ENCODE measurements around the gene DAB2.

Gene DAB2

DNA sequence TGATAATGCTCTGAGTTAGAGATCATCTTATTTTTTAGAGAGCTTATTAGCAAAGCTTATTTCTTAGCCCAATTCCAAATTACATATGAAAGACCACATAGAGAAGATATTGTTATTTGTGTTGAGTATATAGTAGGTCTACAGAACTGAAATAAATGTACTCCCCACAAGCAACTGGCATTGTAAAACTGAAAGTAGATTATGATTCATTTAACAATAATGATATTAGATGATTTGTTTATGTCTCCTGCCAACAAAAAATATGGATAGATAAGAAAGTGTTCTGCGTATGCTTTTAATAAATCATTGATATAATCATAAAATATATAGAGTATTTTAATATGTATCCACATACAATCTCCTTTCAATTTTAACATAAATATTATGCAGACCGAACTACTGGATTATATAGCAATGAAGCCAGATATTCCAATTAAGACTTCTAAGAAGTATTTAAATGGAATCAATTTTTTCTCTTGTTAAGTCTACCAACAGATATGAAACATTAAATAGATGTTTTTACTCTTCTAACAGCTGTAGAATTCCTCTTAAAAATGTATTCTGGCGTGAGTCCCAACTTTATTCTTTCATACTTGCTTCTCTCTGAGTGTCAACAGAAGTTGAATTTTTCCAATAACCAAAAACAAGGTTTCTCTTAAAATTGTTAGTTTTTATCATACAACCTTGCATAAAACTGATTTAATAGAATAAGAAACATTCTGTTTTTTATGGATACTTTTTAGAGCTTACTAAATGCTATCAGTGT lies 15.6 kb upstream of the DAB2 start:
- TF ChIP-seq, protein P1, sequence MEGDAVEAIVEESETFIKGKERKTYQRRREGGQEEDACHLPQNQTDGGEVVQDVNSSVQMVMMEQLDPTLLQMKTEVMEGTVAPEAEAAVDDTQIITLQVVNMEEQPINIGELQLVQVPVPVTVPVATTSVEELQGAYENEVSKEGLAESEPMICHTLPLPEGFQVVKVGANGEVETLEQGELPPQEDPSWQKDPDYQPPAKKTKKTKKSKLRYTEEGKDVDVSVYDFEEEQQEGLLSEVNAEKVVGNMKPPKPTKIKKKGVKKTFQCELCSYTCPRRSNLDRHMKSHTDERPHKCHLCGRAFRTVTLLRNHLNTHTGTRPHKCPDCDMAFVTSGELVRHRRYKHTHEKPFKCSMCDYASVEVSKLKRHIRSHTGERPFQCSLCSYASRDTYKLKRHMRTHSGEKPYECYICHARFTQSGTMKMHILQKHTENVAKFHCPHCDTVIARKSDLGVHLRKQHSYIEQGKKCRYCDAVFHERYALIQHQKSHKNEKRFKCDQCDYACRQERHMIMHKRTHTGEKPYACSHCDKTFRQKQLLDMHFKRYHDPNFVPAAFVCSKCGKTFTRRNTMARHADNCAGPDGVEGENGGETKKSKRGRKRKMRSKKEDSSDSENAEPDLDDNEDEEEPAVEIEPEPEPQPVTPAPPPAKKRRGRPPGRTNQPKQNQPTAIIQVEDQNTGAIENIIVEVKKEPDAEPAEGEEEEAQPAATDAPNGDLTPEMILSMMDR (IDR thresholded peaks at IDR 0.05) = no peak
- no peaks in the 10 kb centered on the region for H3K79me2 ChIP-seq
- H3K4me3 ChIP-seq (ENCODE audit: low read depth, low read length) = no peak overlapping the region
- H3K27me3 ChIP-seq (ENCODE audit: control insufficient read depth, insufficient read depth, low read length) = no peaks in the 10 kb centered on the region
- H3K27ac ChIP-seq = no peak overlapping the region
- H2AFZ ChIP-seq = no peak overlapping the region
- H3K9me3 ChIP-seq (ENCODE audit: control insufficient read depth, low read length) = no peaks in the 10 kb centered on the region
- H3K4me2 ChIP-seq (ENCODE audit: low read length) = no peak overlapping the region
- H3K9ac ChIP-seq = no peak overlapping the region
- H3K36me3 ChIP-seq (ENCODE audit: control insufficient read depth, insufficient read depth, low read length) = no peaks in the 10 kb centered on the region
- no peaks in the 10 kb centered on the region for H3K4me1 ChIP-seq

DNA sequence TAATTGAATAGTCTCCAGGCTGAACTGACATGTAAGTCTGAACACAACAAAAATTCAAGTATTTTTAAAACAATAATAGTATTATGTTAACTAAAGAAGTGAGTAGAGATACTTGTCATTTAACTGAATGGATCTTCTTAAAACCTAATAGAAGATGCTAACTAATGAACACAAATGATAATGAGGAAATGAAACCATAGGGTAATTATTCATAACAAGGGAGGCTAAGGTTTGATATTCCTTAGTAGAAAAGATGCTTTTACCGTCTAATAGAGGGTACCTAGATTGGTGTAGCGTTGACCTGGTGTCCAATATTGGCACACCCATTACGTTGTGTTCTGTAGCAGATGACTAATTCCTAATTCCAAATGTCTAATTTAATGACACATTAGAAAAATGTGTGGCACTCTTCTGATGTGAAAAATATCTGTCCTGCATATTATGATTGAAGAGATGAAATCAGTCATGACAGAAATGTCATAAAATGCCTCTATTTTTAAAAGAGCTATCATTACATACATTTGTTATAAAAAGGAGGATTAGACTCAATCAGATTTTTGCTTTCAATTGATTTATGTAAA lies 14.9 kb upstream of the DAB2 start:
- no peaks in the 10 kb centered on the region for H3K36me3 ChIP-seq (ENCODE audit: control insufficient read depth, insufficient read depth, low read length)
- TF ChIP-seq, protein P1 (IDR thresholded peaks at IDR 0.05) = no peak
- H3K9ac ChIP-seq = no peak overlapping the region
- no peak overlapping the region for H2AFZ ChIP-seq
- H3K9me3 ChIP-seq (ENCODE audit: control insufficient read depth, low read length) = no peaks in the 10 kb centered on the region
- H3K27ac ChIP-seq = no peak overlapping the region
- no peaks in the 10 kb centered on the region for H3K27me3 ChIP-seq (ENCODE audit: control insufficient read depth, insufficient read depth, low read length)
- no peak overlapping the region for H3K4me3 ChIP-seq (ENCODE audit: low read depth, low read length)
- H3K79me2 ChIP-seq = no peaks in the 10 kb centered on the region
- no peaks in the 10 kb centered on the region for H3K4me1 ChIP-seq
- no peak overlapping the region for H3K4me2 ChIP-seq (ENCODE audit: low read length)

DNA sequence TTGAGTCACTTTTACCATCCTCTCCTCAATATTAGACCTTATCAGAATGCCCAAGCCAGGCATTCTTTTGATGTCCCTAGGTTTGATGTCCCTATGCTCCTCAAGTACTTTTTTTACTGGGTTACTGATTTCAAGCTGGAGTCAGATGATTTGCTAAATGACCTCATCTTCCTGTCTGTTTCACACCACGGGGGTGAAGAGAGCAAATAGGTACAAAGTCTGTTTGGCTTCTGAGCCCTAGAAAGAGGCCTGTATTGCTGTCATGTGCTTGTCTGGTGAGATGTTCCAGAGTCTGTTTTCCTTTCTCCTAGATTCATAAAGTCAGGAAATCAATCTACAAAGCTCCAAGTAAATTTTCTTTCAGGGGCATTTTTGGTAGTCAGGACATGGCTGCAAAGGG lies 12.7 kb upstream of the DAB2 start:
- H3K27me3 ChIP-seq (ENCODE audit: control insufficient read depth, insufficient read depth, low read length) = no peaks in the 10 kb centered on the region
- no peak overlapping the region for H3K9ac ChIP-seq
- H3K4me2 ChIP-seq (ENCODE audit: low read length) = no peak overlapping the region
- no peak overlapping the region for H2AFZ ChIP-seq
- H3K27ac ChIP-seq = no peak overlapping the region
- H3K9me3 ChIP-seq (ENCODE audit: control insufficient read depth, low read length) = no peaks in the 10 kb centered on the region
- H3K4me3 ChIP-seq (ENCODE audit: low read depth, low read length) = no peak overlapping the region
- H3K4me1 ChIP-seq = no peaks in the 10 kb centered on the region
- H3K36me3 ChIP-seq (ENCODE audit: control insufficient read depth, insufficient read depth, low read length) = no peaks in the 10 kb centered on the region
- no peaks in the 10 kb centered on the region for H3K79me2 ChIP-seq
- TF ChIP-seq, protein P1 (IDR thresholded peaks at IDR 0.05) = no peak

DNA sequence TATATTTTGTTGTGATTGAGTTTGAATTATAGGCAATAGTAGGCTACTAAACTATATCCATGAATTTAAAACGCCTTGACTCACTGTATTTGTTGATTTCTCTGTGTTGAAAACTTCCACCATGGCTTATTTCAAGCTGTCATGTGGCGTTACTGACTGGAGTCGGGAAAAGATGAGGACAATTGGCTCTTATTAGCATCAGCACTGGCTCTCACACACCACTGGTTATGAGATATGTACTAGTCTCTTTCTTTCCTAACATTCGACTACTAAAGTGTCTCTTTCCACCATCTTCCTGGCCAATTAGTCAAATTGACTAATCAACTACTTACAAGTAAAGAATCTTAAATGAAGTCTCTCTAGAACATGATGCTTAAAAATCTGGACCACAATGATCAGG lies 9.1 kb upstream of the DAB2 start:
- H3K4me2 ChIP-seq (ENCODE audit: low read length) = no peak overlapping the region
- H3K27ac ChIP-seq = no peak overlapping the region
- H3K27me3 ChIP-seq (ENCODE audit: control insufficient read depth, insufficient read depth, low read length) = no peaks in the 10 kb centered on the region
- TF ChIP-seq, protein P1 (IDR thresholded peaks at IDR 0.05) = no peak
- no peaks in the 10 kb centered on the region for H3K9me3 ChIP-seq (ENCODE audit: control insufficient read depth, low read length)
- H2AFZ ChIP-seq = no peak overlapping the region
- H3K79me2 ChIP-seq = no peaks in the 10 kb centered on the region
- H3K4me1 ChIP-seq = no peaks in the 10 kb centered on the region
- no peak overlapping the region for H3K4me3 ChIP-seq (ENCODE audit: low read depth, low read length)
- H3K9ac ChIP-seq = no peak overlapping the region
- H3K36me3 ChIP-seq (ENCODE audit: control insufficient read depth, insufficient read depth, low read length) = no peaks in the 10 kb centered on the region
